NK-92 treated with Interleukin-12 subunit alpha and Interleukin-12 subunit beta, amount 100 ng/mL, for 24 hours (cell line): ENCODE results near the gene AKAP7.

Source experiments
- DNase-seq: peaks from one replicate; lab custom pipeline; 2025; lab: John Stamatoyannopoulos, UW

AKAP7 gene

GRCh38 chr6:131199568-131200272, 64.5 kb downstream of the AKAP7 start:
- DNase-seq: peak; percentile 50

DNA sequence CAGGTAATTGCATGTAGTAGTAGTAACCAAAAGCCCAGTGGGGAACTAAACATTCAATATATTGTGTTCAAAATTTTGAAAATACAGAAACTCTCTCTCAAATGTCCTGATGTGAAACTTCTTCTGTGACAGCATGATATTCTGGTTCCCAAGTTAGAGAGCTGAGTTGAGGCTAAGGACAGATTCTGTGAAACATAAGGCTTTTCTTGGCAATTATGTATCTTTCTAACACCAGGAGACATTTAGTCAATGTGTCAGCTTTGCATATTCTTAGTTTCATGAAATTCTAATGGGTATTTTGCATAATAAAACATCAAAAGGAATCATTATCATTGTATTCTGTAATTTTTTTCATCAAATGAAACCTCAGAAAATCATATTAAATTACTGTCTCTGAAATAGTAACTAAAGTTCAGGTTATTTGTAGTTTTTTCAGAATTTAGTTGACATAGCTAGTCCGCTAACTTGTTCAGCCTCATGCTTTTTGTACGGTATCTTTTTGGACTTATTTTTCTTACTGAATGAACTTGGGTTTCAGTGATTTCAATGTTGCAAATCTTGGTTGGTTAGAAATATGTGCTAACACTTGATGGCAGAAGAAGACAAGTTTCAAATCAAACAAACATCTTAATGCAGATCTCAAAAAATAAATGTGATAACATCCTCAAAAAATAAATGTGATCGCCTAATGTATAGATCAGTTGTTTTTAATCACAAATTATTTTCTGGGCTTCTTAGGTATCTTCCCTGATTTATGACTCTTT, 70.4 kb downstream of the AKAP7 start:
- DNase-seq: no peak

DNA sequence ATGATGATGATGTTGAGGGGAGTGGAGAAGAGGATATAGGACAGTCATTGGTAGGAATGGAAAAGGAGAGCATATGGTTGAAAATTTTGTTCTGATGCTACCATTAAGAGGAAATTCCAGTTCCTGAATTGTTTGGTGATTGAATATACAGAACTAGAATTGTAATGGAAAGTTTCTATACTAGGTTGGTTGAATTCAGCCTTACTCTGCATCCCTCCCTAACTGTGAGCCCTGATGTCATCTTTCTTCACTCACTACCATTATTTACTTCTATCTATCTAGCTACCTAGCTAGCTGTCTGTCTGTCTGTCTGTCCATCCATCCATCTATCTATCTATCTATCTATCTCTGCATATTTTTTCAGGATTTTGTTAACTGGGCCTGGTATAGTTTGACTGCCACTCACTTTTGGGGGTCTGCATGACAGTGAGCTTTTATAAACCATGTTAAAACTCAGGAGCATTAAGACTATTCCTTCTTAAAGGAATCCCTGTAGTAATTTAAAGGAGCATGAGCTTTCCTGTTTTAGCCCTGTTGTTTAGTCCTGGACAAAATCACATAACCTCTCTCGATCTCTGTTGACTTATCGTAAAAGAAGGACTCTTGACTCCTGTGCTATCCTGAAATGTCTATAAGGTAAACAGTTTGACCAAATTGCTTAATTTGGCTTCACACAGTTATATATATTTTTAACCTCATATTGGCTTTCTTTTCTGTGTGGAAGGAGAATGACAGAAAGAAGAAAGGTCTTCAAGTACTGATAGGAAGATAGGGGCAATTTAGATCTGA, 71.4 kb downstream of the AKAP7 start:
- DNase-seq: no peak

DNA sequence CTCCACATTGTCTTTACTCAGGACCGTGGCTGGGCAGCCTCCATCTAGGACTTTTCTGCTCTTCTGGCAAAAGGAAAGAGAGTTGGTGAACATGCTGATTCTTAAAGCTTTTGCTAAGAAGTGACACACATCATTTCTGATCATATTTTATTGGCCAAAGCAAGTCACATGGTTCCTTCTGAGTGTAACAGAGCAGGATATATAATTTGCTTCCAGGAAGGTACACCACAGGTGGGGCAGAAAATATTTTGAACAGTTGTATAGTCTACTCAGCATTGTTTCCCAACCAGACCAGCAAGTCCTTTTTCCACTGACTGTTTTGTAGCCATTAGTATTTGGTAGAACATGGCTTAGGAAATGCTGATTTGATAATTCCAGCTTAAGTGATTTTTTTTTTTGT, 73.5 kb downstream of the AKAP7 start:
- no peak for DNase-seq

GRCh38 chr6:131210469-131210868, 75.2 kb downstream of the AKAP7 start:
- no peak for DNase-seq

DNA sequence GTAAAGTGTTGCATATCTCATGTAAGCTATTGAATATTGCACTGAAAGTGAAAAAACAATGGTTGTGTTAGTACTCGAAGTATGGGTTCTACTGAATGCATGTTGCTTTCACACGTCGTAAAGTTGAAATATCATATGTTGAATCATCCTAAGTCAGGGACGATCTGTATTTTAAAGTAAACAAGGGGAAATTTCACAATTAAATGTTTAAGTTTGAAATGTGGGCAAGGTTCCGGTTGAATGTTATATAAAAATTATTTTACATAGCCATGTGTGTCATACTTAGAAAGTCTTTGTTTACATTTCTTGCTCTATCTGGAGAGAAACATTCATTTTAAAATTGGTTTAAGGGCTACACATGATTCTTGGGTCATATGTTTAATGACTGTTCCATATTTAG, 76.8 kb downstream of the AKAP7 start:
- DNase-seq: no peak

DNA sequence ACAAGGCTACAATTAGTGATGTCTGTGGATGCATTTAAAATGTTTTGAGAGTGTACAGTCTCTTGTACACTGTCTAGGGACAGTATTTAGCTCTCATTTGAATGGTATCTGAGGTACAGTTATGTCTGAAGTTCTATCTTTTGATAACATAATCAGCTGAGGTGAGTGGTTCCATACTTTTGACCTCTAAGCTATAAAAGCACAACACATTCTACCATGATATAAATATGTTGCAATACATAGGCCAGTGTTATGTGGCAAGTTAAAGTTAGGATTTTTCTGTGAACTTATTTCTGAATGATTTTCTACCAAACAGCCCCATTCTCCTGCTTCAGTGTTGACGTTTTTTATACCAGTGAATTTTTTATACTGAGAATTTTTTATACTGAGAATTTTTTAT, 77.6 kb downstream of the AKAP7 start:
- DNase-seq: no peak

GRCh38 chr6:131213501-131213990, 78.3 kb downstream of the AKAP7 start:
- no peak for DNase-seq

- DNase-seq: no peak
Observed at GRCh38 chr6:131215219-131215618, 80.0 kb downstream of the AKAP7 start.

DNA sequence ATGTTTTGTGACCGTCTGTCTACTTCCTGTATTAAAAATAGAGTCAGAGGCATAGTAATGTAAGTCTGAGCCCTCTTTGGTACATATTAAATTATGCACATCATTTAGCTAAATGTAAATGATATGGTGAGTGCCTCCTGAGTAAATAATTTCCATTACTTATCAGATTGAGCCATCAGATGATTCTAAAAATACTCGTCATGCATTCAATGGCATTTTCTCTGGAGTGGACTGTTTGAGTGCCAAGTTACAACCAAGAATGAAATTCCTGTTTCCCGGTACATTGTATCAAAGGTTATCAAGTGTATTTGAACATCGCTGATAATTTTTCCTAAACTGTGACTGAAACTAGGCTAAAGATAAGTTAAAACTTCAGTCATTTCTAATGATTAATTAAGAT, 81.0 kb downstream of the AKAP7 start:
- no peak for DNase-seq

- no peak for DNase-seq
Observed at GRCh38 chr6:131222773-131223172, 87.5 kb downstream of the AKAP7 start.

GRCh38 chr6:131223416-131223815, 88.1 kb downstream of the AKAP7 start:
- no peak for DNase-seq

GRCh38 chr6:131225127-131225526, 89.9 kb downstream of the AKAP7 start:
- no peak for DNase-seq

- no peak for DNase-seq
Observed at GRCh38 chr6:131225959-131226358, 90.7 kb downstream of the AKAP7 start.

GRCh38 chr6:131226459-131227157, 91.3 kb downstream of the AKAP7 start:
- DNase-seq: no peak

GRCh38 chr6:131227158-131227543, 91.9 kb downstream of the AKAP7 start:
- no peak for DNase-seq

- DNase-seq: no peak
Observed at GRCh38 chr6:131231103-131231502, 95.8 kb downstream of the AKAP7 start.

DNA sequence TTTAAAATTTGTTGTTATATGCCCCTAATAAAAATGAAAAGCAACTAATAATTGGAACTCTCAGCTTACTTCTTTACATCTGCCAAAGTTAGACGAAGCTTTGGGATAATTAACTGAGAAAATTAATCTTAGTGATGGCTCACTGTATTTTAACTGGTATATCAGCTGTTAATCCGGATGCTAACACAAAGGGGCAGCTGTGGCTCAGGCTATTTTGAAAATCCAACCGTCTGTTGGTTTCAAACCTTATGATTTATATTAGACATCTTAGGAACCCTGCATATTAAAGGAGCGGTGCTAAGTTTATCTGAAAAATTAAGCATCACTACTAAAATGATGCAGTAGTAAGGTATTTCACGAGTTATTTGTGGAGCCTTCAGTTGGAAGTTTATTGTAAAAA, 96.6 kb downstream of the AKAP7 start:
- DNase-seq: no peak

DNA sequence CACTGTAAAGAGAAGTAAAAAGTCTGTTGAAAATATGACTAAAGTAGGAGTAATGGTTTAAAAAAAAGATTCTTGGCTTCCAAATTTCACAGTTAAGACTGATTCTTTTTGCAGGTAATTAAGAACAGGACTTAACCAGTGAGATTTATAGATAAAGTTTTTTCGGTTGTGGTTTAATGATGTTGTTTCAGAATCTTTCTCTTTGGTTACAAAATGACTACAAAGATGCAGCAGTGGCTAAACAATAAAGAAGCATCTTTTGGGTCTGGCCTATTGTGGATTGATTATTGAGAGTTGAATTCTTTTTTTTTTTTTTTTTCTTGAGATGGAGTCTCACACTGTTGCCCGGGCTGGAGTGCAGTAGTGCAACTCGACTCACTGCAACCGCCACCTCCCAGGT, 109.7 kb downstream of the AKAP7 start:
- no peak for DNase-seq

- DNase-seq: no peak
Observed at GRCh38 chr6:131250122-131250521, 114.9 kb downstream of the AKAP7 start.

DNA sequence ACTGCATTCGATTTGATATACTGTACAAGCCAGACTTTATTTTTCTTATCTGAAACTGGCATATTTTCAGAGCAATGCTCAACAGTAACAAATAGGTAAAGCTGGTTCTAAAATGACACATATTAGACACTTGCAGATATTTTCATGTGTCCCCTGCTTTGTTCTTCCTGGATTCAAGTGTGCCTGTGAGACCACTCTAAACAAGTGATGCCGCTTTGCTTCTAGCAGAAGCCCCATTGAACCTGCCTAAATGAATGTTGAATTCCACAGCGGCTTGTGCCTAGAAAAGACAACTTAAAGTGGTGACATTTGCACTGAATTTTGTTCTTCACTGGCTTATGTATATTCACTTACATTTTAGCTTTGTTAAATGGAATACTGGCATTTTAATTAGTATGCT, 115.7 kb downstream of the AKAP7 start:
- no peak for DNase-seq

DNA sequence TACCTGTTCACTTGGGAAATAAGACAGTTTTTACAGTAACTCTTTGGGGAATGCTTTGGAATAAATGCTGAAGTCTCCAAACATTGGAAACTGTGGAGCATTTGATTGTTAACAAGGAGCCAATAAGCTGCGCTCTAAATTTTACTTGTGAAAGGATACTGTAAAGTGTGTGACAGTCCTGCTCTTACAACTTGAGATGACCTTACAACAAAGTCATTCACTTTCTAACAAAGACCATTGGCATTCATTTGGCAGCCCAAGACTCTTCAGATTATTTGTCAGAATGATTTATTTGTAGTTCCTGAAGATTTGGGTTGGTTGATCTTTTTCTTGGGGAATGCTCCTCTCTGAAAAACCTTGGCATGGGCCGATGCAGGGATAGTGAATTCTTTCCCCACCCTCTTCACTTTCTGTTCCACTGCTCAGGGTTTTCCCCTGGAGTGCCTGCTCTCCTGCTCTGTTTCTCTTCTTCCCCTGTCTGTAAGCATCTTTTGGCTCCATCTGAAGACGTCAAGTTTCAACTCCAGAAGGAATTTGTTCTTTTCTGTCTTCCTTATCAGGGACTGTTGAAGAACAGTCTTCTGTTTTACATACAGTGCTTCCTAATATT, 116.4 kb downstream of the AKAP7 start:
- no peak for DNase-seq
